ENCODE results near the gene FEM1B.

The FEM1B gene

GRCh38 chr15:68313501-68314410 lies 36.2 kb downstream of the FEM1B start:
- H3K4me1 ChIP-seq (ENCODE audit: insufficient read depth, low read length): peaks cover 11% of the 10 kb centered on the region
- H3K9ac ChIP-seq (ENCODE audit: low read depth, low read length): no peak overlapping the region
- no peaks in the 10 kb centered on the region for H3K9me3 ChIP-seq (ENCODE audit: control insufficient read depth, insufficient read depth, low read length)
- no peaks in the 10 kb centered on the region for H3K36me3 ChIP-seq (ENCODE audit: insufficient read depth, low read length)

GRCh38 chr15:68314563-68314962 lies 37.0 kb downstream of the FEM1B start:
- no peak overlapping the region for H3K9ac ChIP-seq (ENCODE audit: low read depth, low read length)
- peaks cover 11% of the 10 kb centered on the region for H3K4me1 ChIP-seq (ENCODE audit: insufficient read depth, low read length)
- no peaks in the 10 kb centered on the region for H3K9me3 ChIP-seq (ENCODE audit: control insufficient read depth, insufficient read depth, low read length)
- no peaks in the 10 kb centered on the region for H3K36me3 ChIP-seq (ENCODE audit: insufficient read depth, low read length)

DNA sequence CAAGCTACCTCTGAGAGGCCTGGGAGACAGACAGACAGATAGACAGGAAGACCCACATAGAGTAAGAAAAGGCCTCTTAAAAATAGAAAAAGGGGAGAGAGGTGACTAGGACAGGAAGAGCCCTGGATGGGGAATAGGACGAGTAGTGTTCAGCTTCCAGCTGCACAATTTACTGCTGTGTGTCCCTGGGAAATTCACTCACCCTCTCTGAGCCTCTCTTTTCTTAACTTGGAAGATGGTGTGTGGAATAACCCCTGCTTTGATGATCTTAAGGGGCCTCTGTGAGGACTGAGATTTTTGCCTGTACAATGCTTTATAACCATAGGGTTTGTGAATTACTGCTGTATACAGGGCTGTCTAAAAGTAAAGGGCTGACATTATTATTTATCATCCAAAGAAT lies 37.5 kb downstream of the FEM1B start:
- no peaks in the 10 kb centered on the region for H3K9me3 ChIP-seq (ENCODE audit: control insufficient read depth, insufficient read depth, low read length)
- no peak overlapping the region for H3K9ac ChIP-seq (ENCODE audit: low read depth, low read length)
- no peaks in the 10 kb centered on the region for H3K36me3 ChIP-seq (ENCODE audit: insufficient read depth, low read length)
- H3K4me1 ChIP-seq (ENCODE audit: insufficient read depth, low read length): peaks cover 11% of the 10 kb centered on the region

GRCh38 chr15:68315495-68316031 lies 38.0 kb downstream of the FEM1B start:
- H3K36me3 ChIP-seq (ENCODE audit: insufficient read depth, low read length): no peaks in the 10 kb centered on the region
- H3K9ac ChIP-seq (ENCODE audit: low read depth, low read length): no peak overlapping the region
- H3K9me3 ChIP-seq (ENCODE audit: control insufficient read depth, insufficient read depth, low read length): no peaks in the 10 kb centered on the region

GRCh38 chr15:68316061-68316804 lies 38.7 kb downstream of the FEM1B start:
- no peaks in the 10 kb centered on the region for H3K36me3 ChIP-seq (ENCODE audit: insufficient read depth, low read length)

More at GRCh38 chr15:68315495-68316031, 38.0 kb downstream of the FEM1B start:
- peaks cover 8% of the 10 kb centered on the region for H3K4me1 ChIP-seq (ENCODE audit: insufficient read depth, low read length)

GRCh38 chr15:68317281-68318007 lies 39.9 kb downstream of the FEM1B start:
- Histone ChIP-seq H3K4me1 (ENCODE audit: insufficient read depth, low read length) (peaks cover 7% of the 10 kb centered on the region; the same call in 1 of the 2 replicates), H3K9me3 (ENCODE audit: control insufficient read depth, insufficient read depth, low read length) (no peaks in the 10 kb centered on the region), H3K9ac (ENCODE audit: low read depth, low read length) (no peak overlapping the region), H3K36me3 (ENCODE audit: insufficient read depth, low read length) (no peaks in the 10 kb centered on the region)

More at GRCh38 chr15:68316061-68316804, 38.7 kb downstream of the FEM1B start:
- H3K4me1 ChIP-seq (ENCODE audit: insufficient read depth, low read length): peaks cover 7% of the 10 kb centered on the region; the same call in 1 of the 2 replicates
- no peak overlapping the region for H3K9ac ChIP-seq (ENCODE audit: low read depth, low read length)
- H3K9me3 ChIP-seq (ENCODE audit: control insufficient read depth, insufficient read depth, low read length): no peaks in the 10 kb centered on the region

DNA sequence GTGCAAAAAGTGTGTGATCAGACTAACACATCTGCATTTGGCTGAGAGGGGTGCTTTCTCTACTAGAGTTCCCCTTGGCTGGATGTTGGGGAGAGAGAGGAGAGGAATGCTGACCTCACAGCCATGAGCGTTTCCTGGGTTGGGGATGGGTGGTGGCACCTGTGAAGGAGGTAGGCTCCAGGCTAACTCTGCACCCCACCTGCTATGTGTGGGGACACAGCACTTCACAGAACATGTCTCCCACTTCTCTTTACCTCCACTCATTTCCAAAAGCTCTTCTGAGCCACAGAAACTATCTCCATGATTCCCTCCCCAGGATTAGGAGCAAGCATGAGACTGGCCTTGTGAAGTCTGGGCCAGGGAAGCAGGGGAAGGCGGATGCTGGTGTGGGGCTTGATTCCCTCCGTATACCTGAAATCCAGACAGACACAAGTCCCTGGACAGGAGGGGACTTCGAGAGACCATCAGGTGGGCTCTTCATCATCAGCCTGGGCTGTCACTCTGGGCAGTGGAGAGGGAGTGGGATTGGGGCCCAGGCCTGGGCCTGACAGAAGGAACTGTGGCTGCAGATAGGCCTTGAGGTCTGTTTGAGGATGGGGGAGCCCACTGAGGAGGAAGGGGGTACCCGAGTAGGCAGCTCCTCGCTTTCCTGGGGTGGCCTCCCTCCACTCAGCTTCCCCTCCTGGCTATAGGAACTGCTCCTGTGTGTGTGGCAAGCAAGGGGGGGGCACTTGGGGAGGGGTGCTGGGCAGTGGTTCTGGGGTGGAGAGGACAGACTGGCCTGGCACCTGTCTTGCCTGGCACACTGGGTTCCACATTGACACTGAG lies 40.7 kb downstream of the FEM1B start:
- H3K4me1 ChIP-seq (ENCODE audit: insufficient read depth, low read length): peaks cover 7% of the 10 kb centered on the region; the same call in 1 of the 2 replicates
- H3K9ac ChIP-seq (ENCODE audit: low read depth, low read length): no peak overlapping the region
- no peaks in the 10 kb centered on the region for H3K36me3 ChIP-seq (ENCODE audit: insufficient read depth, low read length)
- no peaks in the 10 kb centered on the region for H3K9me3 ChIP-seq (ENCODE audit: control insufficient read depth, insufficient read depth, low read length)

GRCh38 chr15:68318931-68319909 lies 41.7 kb downstream of the FEM1B start:
- Histone ChIP-seq H3K36me3 (ENCODE audit: insufficient read depth, low read length) (no peaks in the 10 kb centered on the region), H3K4me1 (ENCODE audit: insufficient read depth, low read length) (peaks cover 7% of the 10 kb centered on the region; the same call in 1 of the 2 replicates), H3K9ac (ENCODE audit: low read depth, low read length) (no peak overlapping the region), H3K9me3 (ENCODE audit: control insufficient read depth, insufficient read depth, low read length) (no peaks in the 10 kb centered on the region)

DNA sequence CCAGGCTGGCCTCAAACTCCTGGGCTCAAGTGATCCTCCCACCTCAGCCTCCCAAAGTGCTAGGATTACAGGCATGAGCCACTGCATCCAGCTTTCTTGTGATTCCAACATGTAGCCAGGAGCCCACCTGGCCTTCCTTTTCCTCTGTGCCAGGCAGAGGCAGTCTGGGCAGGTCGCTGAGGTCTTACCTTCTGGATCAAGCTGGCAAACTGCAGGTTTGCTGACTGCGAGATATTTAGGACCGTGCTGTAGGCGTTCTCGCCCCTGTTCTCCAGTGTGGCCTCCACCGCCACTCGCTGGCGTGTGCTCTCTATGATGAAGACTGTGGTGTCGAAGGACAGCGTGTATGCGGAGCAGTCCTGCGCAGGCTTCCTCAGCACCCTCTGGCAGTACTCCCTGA lies 42.5 kb downstream of the FEM1B start:
- Histone ChIP-seq H3K4me1 (ENCODE audit: insufficient read depth, low read length) (peaks cover 7% of the 10 kb centered on the region; the same call in 1 of the 2 replicates), H3K9ac (ENCODE audit: low read depth, low read length) (no peak overlapping the region), H3K9me3 (ENCODE audit: control insufficient read depth, insufficient read depth, low read length) (no peaks in the 10 kb centered on the region), H3K36me3 (ENCODE audit: insufficient read depth, low read length) (no peaks in the 10 kb centered on the region)

DNA sequence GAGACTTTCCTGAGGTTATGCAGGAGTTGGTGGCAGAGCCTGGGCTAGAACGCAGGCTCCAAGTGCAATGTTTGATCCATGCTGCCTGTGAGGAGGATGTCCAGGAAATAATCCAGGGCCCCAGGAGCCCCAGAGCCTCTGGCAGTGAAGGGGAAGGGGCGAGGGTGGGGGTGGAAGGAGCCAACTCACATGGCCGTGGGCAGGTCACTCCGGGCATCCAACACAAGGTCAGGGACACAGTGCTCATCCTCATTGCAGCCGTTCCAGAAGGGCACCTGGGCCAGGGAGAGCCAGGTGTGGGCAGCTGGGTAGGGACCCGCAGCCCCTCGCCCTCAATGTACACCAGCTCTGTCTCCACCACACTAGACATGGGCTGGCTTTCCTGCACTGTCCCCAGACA lies 43.7 kb downstream of the FEM1B start:
- H3K9ac ChIP-seq (ENCODE audit: low read depth, low read length): no peak overlapping the region
- no peaks in the 10 kb centered on the region for H3K36me3 ChIP-seq (ENCODE audit: insufficient read depth, low read length)
- no peaks in the 10 kb centered on the region for H3K9me3 ChIP-seq (ENCODE audit: control insufficient read depth, insufficient read depth, low read length)
- peaks cover 2% of the 10 kb centered on the region; the same call in 1 of the 2 replicates for H3K4me1 ChIP-seq (ENCODE audit: insufficient read depth, low read length)

DNA sequence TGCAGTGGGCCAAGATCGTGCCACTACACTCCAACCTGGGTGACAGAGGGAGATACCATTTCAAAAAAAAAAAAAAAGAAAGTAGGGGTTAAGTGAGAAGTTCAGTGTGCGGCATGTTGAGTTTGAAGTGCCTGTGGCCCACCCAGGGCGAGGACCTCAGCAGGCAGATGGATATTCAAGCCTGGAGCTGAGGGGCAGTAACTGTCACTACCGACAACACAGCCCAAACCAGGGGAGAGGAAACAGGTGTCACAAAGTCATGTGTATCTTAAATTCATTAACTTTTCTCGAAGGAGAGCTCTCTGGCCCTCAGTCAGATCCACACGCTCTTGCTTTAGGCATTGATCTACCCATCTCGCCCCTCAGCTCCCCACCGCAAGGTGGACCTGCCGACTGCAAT lies 45.3 kb downstream of the FEM1B start:
- Histone ChIP-seq H3K36me3 (ENCODE audit: insufficient read depth, low read length) (no peaks in the 10 kb centered on the region), H3K9me3 (ENCODE audit: control insufficient read depth, insufficient read depth, low read length) (no peaks in the 10 kb centered on the region), H3K4me1 (ENCODE audit: insufficient read depth, low read length) (peaks cover 7% of the 10 kb centered on the region; the same call in 1 of the 2 replicates), H3K9ac (ENCODE audit: low read depth, low read length) (no peak overlapping the region)

DNA sequence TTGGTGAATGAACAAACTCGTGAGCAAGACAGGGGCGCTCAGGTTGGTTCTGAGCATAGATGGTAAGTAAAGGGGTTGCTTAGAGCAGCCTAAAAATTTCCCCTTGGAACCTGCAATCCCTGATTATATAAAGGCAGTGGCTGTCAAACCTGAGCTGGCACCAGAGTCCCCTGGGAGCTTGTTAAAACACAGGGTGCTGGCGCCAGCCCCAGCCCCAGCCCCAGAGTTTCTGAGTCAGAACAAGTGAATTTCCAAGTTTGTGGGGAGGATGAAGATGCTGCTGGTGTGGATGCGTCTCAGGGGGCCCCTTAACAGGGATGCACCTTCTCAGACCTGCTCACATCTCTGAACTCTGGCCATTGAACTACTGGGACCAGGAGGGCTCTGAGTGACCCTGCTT lies 48.2 kb downstream of the FEM1B start:
- Histone ChIP-seq H3K36me3 (ENCODE audit: insufficient read depth, low read length) (no peaks in the 10 kb centered on the region), H3K9me3 (ENCODE audit: control insufficient read depth, insufficient read depth, low read length) (no peaks in the 10 kb centered on the region), H3K4me1 (ENCODE audit: insufficient read depth, low read length) (peaks cover 17% of the 10 kb centered on the region), H3K9ac (ENCODE audit: low read depth, low read length) (no peak overlapping the region)

Data from ES-I3 (cell line).